Panc1 (cell line): ENCODE results near the gene CUEDC1. TPM values are rescaled to one million over a fixed set of nuclear protein-coding genes. Genes with fewer than 3 reads are reported as not detected.
A peak's percentile ranks its signal among the peaks of the same experiment; 100 is the strongest.

Source experiments
- ATAC-seq: fragments of 200-7000 bp; cut with Tn5 transposase; 2 replicates; pipeline ENCODE4 v1.9.1; 2020; ENCODE audit warnings: mild to moderate bottlenecking, moderate library complexity
- BruUV-seq: library from RNA; stranded (reverse); fragments of 400-500 nt; replicated peaks from 2 replicates; lab custom pipeline; 2021; lab: Mats Ljungman, UMichigan
- CTCF ChIA-PET: fragments of 300-600 bp; sonication (Branson Sonifier 250); formaldehyde crosslinking; loops from one replicate; lab custom pipeline; 2022; ENCODE audit warnings: antibody characterized with exemption; lab: Charles Lee
- POLR2A ChIA-PET: fragments of 300-600 bp; sonication (Branson Sonifier 250); formaldehyde crosslinking; loops from one replicate; lab custom pipeline; 2022; ENCODE audit warnings: antibody characterized with exemption; lab: Charles Lee
- DNase-seq: peaks from one replicate; pipeline ENCODE4 v3.0.0-alpha.2; 2010; ENCODE audit warnings: low read depth, low spot score
- H3K27ac ChIP-seq: 2 replicates; pipeline ENCODE4 v1.5.1; 2011; ENCODE audit warnings: mild to moderate bottlenecking, low read length, inconsistent platforms
- H3K27me3 ChIP-seq: fragments of 200-500 bp; sonication (Bioruptor generic); 2 replicates; pipeline ENCODE4 v1.6.0; 2014; ENCODE audit warnings: low read length, inconsistent platforms; ENCODE audit not compliant: control insufficient read depth, insufficient read depth
- H3K36me3 ChIP-seq: fragments of 200-500 bp; sonication (Bioruptor generic); 2 replicates; pipeline ENCODE4 v1.5.1; 2014; ENCODE audit warnings: inconsistent platforms, mild to moderate bottlenecking, low read length, moderate library complexity; ENCODE audit not compliant: control insufficient read depth, insufficient read depth
- H3K4me1 ChIP-seq: 2 replicates; pipeline ENCODE4 v1.5.1; 2011; ENCODE audit warnings: inconsistent platforms, mild to moderate bottlenecking, low read length, moderate library complexity; ENCODE audit not compliant: control insufficient read depth, insufficient read depth
- H3K4me3 ChIP-seq, 2 experiments: 2 replicates each; pipeline ENCODE4 v1.5.1; 2011 to 2012; ENCODE audit warnings: low read depth in 2 of 2, low read length in 2 of 2, mild to moderate bottlenecking in 2 of 2, inconsistent platforms in 1 of 2, moderate library complexity in 1 of 2
- H3K9me3 ChIP-seq: fragments of 200-500 bp; sonication (Bioruptor generic); 2 replicates; pipeline ENCODE4 v1.5.1; 2014; ENCODE audit warnings: low read depth, mild to moderate bottlenecking, inconsistent platforms, low read length, moderate library complexity; ENCODE audit not compliant: control insufficient read depth, insufficient read depth
- POLR2AphosphoS5 ChIP-seq: IDR thresholded peaks from 2 replicates; pipeline ENCODE4 v1.6.1; 2012; ENCODE audit warnings: mild to moderate bottlenecking, low read depth, low read length, moderate library complexity
- SIN3A ChIP-seq: IDR thresholded peaks from 2 replicates; pipeline ENCODE4 v1.6.1; 2012; ENCODE audit warnings: low read depth, mild to moderate bottlenecking, low read length, moderate library complexity, borderline replicate concordance; ENCODE audit not compliant: insufficient read depth
- TCF7L2 ChIP-seq: IDR thresholded peaks from 2 replicates; pipeline ENCODE4 v1.6.1; 2011; ENCODE audit warnings: mild to moderate bottlenecking, low read depth, low read length, inconsistent platforms
- in situ Hi-C: cut with HindIII; loops from 2 replicates; pipeline ENCODE4 v1.10.0; 2016; ENCODE audit warnings: low sequenced_read_pairs, low pct_unique_long_range_greater_than_20kb
- intact Hi-C: fragments of 100-400 bp; cut with micrococcal nuclease; formaldehyde crosslinking; loops from one replicate; pipeline ENCODE4 v1.10.0; 2022; ENCODE audit not compliant: unreplicated experiment
- total RNA-seq: library from RNA; stranded (reverse); gene quantifications from one replicate; pipeline ENCODE4 v1.2.1, GENCODE V29; 2021; ENCODE audit not compliant: unreplicated experiment
- TF ChIP-seq, protein P1 (sequence below): fragments of 450-650 bp; IDR thresholded peaks from 2 replicates; pipeline ENCODE4 v1.5.1; 2017; ENCODE audit warnings: mild to moderate bottlenecking
- TF ChIP-seq, protein P2 (sequence below), 2 experiments: IDR thresholded peaks; 2 replicates each; pipeline ENCODE4 v1.6.1; 2011 to 2012; ENCODE audit warnings: low read depth in 2 of 2, control low read depth in 1 of 2, low read length in 1 of 2, mild to moderate bottlenecking in 1 of 2, moderate library complexity in 1 of 2; ENCODE audit not compliant: insufficient read depth in 1 of 2

Gene CUEDC1
- total RNA-seq, 1 experiment from 2014 or later: 103 TPM

DNA sequence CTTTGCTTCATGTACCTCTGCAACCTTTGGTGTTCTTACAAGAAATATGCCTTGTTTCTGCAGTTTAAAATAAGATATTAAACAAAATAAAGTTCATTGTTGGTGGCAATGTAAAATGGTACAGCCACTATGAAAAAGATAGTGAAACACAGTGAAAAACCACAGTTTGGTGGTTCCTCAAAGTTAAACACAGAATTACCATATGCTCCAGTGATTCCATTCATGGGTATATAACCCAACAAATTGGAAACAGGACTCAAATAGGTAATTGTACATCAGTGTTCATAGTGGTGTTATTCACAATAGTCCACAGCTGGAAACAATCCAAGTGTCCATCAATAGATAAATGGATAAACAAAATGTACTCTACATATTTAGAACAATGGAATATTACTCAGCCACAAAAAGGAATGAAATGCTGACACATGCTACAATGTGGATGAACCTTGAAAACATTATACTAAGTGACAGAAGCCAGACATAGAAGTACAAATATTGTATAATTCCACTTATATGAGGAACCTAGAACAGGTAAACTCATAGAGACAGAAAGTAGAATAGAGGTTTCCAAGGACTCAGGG lies 49.2 kb downstream of the CUEDC1 start:
- no peak for ATAC-seq

DNA sequence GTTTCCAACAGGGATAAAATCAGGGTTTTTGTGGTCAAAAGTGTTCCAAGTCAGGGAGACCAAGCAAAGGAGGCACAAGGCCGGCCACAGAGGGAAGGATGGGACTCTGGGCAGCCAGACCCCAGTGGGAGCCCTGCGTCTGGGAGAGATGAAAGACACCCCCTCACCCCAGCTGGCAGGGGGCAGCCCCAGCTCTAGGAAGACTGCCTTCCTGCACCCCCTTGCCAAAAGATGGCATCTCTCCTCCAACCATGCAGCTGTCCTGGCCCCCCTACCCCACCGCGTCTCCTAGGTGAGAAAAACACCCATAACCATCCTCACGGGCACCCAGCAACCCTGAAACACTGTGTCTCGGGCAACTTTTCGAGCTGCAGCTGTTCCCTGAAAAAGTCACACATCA lies 51.3 kb downstream of the CUEDC1 start:
- DNase-seq: no peak
- H3K36me3 ChIP-seq: no peaks in the 10 kb centered on the region
- peak overlapping the region; percentile 57 for H3K27ac ChIP-seq
- H3K27me3 ChIP-seq: no peaks in the 10 kb centered on the region
- H3K4me3 ChIP-seq: no peak overlapping the region
- no peak for TF ChIP-seq SIN3A
- TF ChIP-seq, protein P1, sequence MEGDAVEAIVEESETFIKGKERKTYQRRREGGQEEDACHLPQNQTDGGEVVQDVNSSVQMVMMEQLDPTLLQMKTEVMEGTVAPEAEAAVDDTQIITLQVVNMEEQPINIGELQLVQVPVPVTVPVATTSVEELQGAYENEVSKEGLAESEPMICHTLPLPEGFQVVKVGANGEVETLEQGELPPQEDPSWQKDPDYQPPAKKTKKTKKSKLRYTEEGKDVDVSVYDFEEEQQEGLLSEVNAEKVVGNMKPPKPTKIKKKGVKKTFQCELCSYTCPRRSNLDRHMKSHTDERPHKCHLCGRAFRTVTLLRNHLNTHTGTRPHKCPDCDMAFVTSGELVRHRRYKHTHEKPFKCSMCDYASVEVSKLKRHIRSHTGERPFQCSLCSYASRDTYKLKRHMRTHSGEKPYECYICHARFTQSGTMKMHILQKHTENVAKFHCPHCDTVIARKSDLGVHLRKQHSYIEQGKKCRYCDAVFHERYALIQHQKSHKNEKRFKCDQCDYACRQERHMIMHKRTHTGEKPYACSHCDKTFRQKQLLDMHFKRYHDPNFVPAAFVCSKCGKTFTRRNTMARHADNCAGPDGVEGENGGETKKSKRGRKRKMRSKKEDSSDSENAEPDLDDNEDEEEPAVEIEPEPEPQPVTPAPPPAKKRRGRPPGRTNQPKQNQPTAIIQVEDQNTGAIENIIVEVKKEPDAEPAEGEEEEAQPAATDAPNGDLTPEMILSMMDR: no peak
- TF ChIP-seq, protein P2, sequence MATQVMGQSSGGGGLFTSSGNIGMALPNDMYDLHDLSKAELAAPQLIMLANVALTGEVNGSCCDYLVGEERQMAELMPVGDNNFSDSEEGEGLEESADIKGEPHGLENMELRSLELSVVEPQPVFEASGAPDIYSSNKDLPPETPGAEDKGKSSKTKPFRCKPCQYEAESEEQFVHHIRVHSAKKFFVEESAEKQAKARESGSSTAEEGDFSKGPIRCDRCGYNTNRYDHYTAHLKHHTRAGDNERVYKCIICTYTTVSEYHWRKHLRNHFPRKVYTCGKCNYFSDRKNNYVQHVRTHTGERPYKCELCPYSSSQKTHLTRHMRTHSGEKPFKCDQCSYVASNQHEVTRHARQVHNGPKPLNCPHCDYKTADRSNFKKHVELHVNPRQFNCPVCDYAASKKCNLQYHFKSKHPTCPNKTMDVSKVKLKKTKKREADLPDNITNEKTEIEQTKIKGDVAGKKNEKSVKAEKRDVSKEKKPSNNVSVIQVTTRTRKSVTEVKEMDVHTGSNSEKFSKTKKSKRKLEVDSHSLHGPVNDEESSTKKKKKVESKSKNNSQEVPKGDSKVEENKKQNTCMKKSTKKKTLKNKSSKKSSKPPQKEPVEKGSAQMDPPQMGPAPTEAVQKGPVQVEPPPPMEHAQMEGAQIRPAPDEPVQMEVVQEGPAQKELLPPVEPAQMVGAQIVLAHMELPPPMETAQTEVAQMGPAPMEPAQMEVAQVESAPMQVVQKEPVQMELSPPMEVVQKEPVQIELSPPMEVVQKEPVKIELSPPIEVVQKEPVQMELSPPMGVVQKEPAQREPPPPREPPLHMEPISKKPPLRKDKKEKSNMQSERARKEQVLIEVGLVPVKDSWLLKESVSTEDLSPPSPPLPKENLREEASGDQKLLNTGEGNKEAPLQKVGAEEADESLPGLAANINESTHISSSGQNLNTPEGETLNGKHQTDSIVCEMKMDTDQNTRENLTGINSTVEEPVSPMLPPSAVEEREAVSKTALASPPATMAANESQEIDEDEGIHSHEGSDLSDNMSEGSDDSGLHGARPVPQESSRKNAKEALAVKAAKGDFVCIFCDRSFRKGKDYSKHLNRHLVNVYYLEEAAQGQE (IDR thresholded peaks at IDR 0.05; ENCODE audit: insufficient read depth in 1 of 2, low read depth in 2 of 2, low read length in 1 of 2): no peak
- no peak for TF ChIP-seq POLR2AphosphoS5
- TF ChIP-seq TCF7L2: no peak
- no TSS peak for BruUV-seq
- ChIA-PET POLR2A (interaction anchor here (0.6 to 1.3 kb wide), 3 partner anchors 33 to 92 kb away, joined by 3 to 9 read pairs (median 3); no protein-coding TSS in a partner anchor), CTCF (interaction anchor here (0.6 to 0.9 kb wide), 3 partner anchors 20 to 1404 kb away, joined by 3 to 9 read pairs (median 4); no protein-coding TSS in a partner anchor)
- in situ Hi-C loops (no loop called here), intact Hi-C loops (no loop called here)
- peaks cover 55% of the 10 kb centered on the region for H3K4me1 ChIP-seq
- H3K9me3 ChIP-seq: no peaks in the 10 kb centered on the region
- ATAC-seq: no peak

More for the DNA sequence above, 49.2 kb downstream of the CUEDC1 start:
- no peak overlapping the region for H3K27ac ChIP-seq
- TF ChIP-seq POLR2AphosphoS5: no peak
- TF ChIP-seq, protein P2 (IDR thresholded peaks at IDR 0.05; ENCODE audit: insufficient read depth in 1 of 2, low read depth in 2 of 2, low read length in 1 of 2): no peak
- TF ChIP-seq SIN3A: no peak
- TF ChIP-seq TCF7L2: no peak
- TF ChIP-seq, protein P1: no peak
- ChIA-PET POLR2A (no interaction called here), CTCF (interaction anchor here (0.6 kb wide), 1 partner anchor 45 kb away, joined by 4 read pairs; no protein-coding TSS in a partner anchor)
- H3K27me3 ChIP-seq: no peaks in the 10 kb centered on the region
- in situ Hi-C loops (no loop called here), intact Hi-C loops (no loop called here)
- H3K9me3 ChIP-seq: no peaks in the 10 kb centered on the region
- H3K36me3 ChIP-seq: no peaks in the 10 kb centered on the region
- no peak overlapping the region for H3K4me3 ChIP-seq
- BruUV-seq: no TSS peak
- H3K4me1 ChIP-seq: peaks cover 37% of the 10 kb centered on the region
- DNase-seq: no peak
